NCI-H510A treated with DMSO at 0.1 percent for 48 hours (cell line): ENCODE data around the gene SMIM44.

Experiments used
- DNase-seq: peaks from one replicate; lab custom pipeline; 2025; lab: John Stamatoyannopoulos, UW

Gene SMIM44

DNA sequence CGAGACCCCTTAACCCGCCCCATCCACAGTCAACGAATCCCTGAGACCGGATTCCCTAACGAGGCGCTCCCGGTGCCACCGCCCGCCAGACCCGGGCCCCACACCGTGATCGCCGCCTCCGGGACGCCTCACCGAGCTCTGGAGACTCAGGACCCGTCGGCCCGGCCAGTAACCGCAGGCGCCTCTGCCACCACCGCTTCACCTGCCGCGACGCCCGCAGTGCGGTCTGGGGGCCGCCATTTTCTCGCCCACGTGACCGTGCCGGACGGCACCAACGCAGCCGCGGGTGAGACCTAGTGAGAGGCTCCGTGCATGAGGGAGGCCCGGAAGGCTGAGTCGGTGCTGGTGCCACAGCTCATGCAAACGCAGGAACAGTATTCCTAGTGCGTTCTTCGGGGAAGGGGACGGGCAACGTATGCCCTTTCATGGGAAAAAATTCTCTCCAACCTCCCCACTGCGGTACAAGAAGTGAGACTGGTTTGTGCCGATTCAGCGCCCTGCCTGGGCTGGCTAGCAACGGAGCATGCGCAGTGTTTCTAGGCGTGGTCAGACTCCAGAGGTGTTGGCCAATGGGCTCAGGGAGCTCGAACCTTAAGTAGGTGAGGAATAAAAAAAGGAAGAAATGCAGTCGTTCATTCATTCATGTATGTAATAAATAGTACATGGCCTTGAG is 17.3 kb upstream of the SMIM44 start, which contains the start of gene DOHH:
Gene DOHH, minus strand, starts transcription at position 246 of the 673 bp plus-strand sequence. CDS start 3,860 bp downstream, outside the sequence.
- peak; percentile 83 for DNase-seq

- no peak for DNase-seq
These were observed 16.6 kb upstream of the SMIM44 start for GRCh38 chr19:3499738-3500428.

DNA sequence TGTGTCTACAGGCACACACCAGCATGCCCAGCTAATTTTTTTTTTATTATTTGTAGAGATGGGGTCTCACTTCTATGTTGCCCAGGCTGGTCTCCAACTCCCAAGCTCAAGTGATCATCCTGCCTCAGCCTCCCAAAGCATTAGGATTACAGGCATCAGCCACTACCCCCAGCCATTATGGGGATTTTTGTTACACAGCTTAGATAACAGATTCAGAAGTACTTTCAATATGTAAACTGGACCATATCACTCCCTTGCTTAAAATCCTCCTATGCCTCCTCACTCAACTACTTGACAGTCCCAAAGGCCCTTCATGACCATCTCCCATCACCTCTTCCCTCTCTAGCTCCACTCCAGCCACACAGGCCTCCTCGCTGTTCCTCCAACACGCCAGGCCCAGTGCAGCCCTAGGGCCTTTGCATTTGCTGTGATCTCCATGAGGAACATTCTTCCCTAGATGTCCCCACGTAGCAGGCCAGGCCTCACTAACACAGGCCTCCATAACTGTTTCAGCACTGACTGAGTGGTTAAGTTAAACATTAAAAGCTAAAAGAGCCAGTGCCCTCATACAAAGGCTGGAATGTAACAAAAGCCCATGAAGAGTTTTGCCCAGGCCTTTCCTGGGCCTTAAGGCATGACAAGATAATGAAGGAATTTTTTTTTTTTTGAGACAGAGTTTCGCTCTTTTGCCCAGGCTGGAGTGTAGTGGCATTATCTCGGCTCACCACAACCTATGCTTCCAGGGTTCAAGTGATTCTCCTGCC is 14.7 kb upstream of the SMIM44 start:
- DNase-seq = no peak

- DNase-seq = no peak
These were observed 13.4 kb upstream of the SMIM44 start for GRCh38 chr19:3496392-3497273.

DNA sequence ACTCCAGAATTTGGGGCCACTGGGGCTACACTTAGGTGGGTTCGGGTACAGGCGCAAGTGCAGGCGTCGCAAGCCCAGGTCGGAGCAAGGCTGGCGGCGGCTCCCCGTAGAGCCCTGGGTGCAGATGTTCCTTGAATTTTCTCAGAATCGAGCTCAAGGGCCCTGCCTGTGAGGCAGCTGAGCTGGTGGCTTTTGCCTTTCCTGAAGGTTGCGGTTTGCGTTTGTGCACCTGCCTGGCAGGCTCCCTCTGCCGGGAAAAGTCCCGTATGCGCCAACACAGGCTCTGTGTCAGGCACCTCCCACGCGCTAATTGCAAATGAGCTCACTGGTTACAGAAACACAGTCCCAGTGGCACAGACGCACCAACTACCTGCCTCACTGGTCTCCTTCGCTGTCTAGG is 11.3 kb upstream of the SMIM44 start:
- no peak for DNase-seq

DNA sequence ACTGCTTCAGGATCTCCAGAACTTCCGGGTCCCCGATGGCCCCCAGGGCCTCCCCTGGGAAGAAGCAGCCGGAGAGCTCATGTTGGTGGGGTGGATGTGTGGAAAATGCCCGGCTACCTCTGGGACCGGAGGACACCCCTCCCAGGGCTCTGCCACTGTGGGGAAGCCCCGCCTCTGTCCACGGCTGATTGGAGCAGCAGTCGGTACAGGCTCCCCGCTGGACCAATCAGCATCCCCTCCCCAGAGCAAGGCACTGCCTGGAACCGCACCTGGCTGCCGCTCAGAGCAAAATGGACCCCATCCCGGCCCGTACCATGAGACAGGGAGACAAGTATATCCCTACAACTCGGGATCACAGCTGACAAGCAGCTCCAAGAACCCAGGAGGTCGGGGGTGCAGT is 10.8 kb upstream of the SMIM44 start:
- DNase-seq = no peak

GRCh38 chr19:3493651-3494050 is 10.4 kb upstream of the SMIM44 start:
- no peak for DNase-seq

- DNase-seq = no peak
These were observed 9.7 kb upstream of the SMIM44 start for GRCh38 chr19:3492919-3493318.

DNA sequence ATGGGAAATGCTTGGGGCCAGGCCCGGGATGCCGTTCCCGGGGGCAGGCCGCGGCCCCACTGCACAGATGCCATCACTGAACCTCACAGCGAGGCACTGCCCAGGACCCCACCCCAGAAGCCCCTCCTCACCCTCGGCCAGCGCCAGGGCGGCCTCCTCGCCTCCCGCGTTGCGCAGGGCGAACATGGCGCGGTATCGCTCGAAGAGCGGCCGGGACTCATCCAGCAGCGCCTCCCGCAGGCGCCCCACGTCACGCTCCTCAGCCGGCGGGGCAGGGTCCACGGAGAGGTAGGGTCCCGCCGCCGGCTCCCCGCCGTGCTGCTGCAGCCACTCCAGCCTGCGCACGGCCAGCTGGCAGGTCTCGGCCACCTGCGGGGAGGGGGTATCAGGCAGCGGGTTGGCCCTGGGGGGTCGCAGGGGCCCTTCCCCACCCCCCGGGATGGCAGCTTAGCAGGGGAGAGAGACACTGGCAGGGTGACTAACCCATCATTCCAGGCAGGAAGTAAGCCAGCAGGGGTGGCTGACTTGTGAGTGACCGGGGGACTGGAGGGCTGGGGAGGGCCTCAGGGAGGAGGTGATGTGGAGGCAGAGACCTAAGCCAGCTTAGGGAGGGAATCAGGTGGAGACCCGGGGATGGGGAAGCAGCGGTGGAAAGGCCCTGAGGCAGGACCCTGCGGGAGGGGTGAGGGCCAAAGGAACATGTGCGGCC is 9.0 kb upstream of the SMIM44 start:
- DNase-seq = no peak

- no peak for DNase-seq
These were observed 8.3 kb upstream of the SMIM44 start for GRCh38 chr19:3491396-3492119.

- no peak for DNase-seq
These were observed 575 bp downstream of the SMIM44 start for GRCh38 chr19:3482507-3483225.

DNA sequence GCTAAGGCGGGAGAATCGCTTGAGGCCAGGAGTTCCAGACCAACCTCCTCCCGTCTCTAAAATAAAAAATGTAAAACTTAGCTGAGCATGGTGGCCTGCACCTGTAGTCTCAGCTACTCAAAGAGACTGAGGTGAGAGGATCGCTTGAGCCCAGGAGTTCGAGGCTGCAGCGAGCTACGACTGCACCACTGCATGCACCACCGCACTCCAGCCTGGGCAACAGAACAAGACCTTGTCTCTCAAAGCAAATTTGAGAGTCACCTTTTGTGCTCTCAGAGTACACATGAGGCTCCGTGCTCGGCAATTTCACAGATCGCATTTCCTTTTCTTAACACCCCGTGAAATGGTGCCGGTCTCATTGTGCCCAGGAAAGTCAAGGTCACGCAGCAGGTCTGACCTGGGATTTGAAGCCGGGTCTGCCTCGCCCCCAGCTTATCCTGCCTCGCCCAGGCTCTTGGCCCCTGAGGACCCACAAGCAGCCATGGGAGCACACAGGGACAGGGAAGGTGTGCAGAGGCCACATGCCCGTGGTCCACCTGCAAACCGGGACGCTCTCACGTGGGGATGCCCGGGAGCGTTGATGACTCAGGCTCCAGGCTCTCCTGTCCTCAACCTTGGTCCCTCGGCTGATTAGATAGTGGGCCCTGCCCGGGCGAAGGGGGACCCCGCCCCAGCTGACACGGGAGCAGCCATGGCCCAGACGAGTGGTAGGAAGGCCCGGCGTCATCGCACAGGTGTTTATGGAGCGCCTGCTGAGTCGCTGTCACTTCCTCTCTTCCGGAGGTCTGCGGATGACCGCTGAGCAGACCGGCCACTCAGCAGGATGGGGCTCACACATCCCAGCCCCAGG is 1.8 kb downstream of the SMIM44 start:
- DNase-seq = no peak

DNA sequence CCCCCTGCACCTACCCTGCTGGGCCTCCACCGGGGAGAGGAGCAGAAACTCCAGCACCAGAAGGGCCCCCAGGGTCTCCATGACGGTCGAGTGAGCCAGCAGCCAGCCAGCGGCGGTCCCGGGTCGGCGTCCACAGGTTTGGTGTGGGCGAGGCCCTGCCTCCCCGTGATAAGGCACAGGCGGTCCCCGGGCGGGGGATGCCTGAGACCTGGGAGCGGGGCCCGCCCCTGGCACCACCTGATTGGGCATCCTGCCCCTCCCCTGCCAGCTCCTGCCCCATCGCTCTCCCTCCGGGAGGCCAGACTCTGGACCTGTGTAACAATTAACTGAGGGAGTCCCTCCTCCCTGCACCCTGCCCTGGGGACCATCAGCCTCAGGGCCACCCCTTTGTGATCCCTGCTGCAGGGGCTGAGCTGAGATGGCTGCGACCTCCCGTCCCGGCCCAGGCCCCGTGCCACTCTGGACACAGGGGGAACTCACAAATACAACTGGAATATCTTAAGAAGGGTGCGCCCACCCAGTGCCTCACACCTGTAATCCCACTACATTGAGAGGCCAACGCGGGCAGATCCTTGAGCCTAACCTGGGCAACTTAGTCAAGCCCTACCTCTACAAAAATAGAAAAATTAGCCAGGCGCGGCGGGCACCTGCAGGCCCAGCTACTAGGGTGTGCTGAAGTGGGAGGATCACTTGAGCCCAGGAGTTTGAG is 2.7 kb downstream of the SMIM44 start, which contains the start of gene SMIM24:
Gene SMIM24, minus strand, starts transcription at position 143 of the 709 bp plus-strand sequence. Its CDS starts 62 bp downstream, at position 81.
- DNase-seq = no peak

- DNase-seq = no peak
These were observed 3.4 kb downstream of the SMIM44 start for GRCh38 chr19:3479834-3480215.

GRCh38 chr19:3479177-3479833 is 3.9 kb downstream of the SMIM44 start:
- DNase-seq = no peak

DNA sequence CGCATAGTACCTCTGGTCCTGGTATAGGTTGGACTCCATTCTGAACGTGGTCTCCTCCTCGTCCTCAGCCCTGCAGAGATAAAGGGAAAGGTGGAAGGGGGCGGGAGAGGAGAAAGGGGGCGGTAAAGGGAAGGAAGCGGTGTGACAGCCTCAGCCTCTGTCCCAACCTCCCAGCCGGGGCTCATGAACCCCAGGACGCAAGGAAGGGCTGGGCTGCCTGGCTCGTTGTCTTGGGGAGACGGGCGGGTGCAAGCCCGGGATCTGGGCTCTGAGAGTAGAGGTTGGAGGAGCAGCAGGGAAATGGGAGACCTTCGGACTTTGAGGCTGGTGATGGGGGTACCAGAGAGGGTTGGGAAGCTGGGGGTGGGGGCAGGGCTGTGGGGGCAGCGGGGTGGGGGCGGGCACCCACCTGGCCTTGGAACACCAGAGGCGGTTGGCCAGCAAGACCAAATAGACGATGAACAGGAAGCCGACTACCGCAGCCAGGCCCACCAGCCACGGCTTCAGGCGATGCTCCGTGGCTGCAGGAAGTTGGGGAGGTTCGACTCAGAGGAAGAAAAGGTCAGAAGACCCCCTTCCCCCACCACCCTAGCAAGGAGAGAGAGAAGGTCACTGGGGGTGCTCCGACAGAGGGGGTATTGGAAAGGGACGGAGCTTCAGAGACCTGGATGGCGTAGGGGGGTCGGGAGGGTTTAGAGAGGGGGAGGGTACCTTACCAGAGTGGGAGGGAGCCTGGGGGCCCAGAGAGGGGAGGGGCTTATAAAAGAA is 4.6 kb downstream of the SMIM44 start:
- no peak for DNase-seq

DNA sequence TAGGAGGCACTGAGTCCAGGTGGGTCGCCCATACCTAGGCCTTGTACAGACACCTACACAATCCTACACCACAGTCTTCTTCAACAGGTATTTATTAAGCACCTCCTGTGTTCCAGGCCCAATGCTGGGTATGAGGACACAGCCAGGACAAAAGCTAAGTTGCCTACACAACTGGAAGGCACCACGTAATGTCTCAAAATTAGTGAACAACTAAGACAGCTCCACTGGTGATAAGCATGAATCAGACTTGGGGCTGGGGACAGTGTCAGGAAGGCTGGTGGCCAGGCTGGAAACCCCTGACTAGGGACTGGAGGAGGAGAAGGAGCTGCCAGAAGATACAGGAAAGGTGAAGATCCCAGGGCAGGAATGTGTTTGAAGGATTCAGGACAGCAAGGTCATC is 5.3 kb downstream of the SMIM44 start:
- no peak for DNase-seq
